Neural cell (in vitro differentiated cells): Measurements from ENCODE around the gene PMF1.

Experiments
- CTCF ChIP-seq: fragments of 450-650 bp; IDR thresholded peaks from 2 replicates; pipeline ENCODE4 v1.5.1; 2014; ENCODE audit warnings: antibody characterized with exemption, mild to moderate bottlenecking, moderate library complexity; ENCODE audit not compliant: poor library complexity, severe bottlenecking
- EP300 ChIP-seq: fragments of 450-650 bp; conservative IDR thresholded peaks from 2 replicates; pipeline ENCODE4 v1.6.1; 2014; ENCODE audit warnings: antibody characterized with exemption, mild to moderate bottlenecking, moderate library complexity; ENCODE audit not compliant: poor library complexity, severe bottlenecking
- MXI1 ChIP-seq: fragments of 450-650 bp; conservative IDR thresholded peaks from 2 replicates; pipeline ENCODE4 v1.6.1; 2014; ENCODE audit warnings: antibody characterized with exemption, mild to moderate bottlenecking; ENCODE audit not compliant: poor library complexity, severe bottlenecking
- SMC3 ChIP-seq: fragments of 450-650 bp; conservative IDR thresholded peaks from 2 replicates; pipeline ENCODE4 v1.6.1; 2014; ENCODE audit warnings: antibody characterized with exemption, mild to moderate bottlenecking, moderate library complexity; ENCODE audit not compliant: poor library complexity
- TAF1 ChIP-seq: IDR thresholded peaks from 2 replicates; pipeline ENCODE4 v1.6.1; 2012; ENCODE audit warnings: low read depth

GRCh38 chr1:156270314-156270713, 57.5 kb downstream of the PMF1 start:
- TF ChIP-seq CTCF = no peak
- no peak for TF ChIP-seq SMC3
- TF ChIP-seq MXI1 = no peak
- no peak for TF ChIP-seq TAF1
- no peak for TF ChIP-seq EP300
